ENCODE measurements around the gene ORM2. TPM values are rescaled to one million over a fixed set of nuclear protein-coding genes. Genes with fewer than 3 reads are reported as not detected.

The ORM2 gene
- total and polyA plus RNA-seq, 2 donors (not counting 1 experiment from before 2014, with no cell fraction given) = not detected

GRCh38 chr9:114378883-114379282 lies 49.2 kb downstream of the ORM2 start:
- H2AFZ ChIP-seq (ENCODE audit: insufficient read depth, low read depth, low read length, poor library complexity, severe bottlenecking) = no peak overlapping the region
- POLR2A ChIA-PET = interaction anchor here (1.0 to 1.3 kb wide), 2 partner anchors 10 to 12 kb away, joined by 3 to 4 read pairs; no protein-coding TSS in a partner anchor

More at GRCh38 chr9:114378883-114379282, 49.2 kb downstream of the ORM2 start:
- ATAC-seq (ENCODE audit: low read depth) (no peak), DNase-seq (no peak)
- CTCF ChIA-PET = interaction anchor here (0.6 to 1.7 kb wide), 5 partner anchors 9 to 27 kb away, joined by 3 to 4 read pairs (median 3); partner anchors contain the start of gene AKNA
- intact Hi-C loops (cut with micrococcal nuclease) = no loop called here
- H3K9me3 Mint-ChIP-seq (ENCODE audit: insufficient read depth) = no peaks in the 10 kb centered on the region
- Histone ChIP-seq H3K9me3 (ENCODE audit: control extremely low read depth in 1 of 3, control insufficient read depth in 2 of 3, insufficient read depth in 1 of 3, low read length in 2 of 3) (no peaks in the 10 kb centered on the region), H3K27ac (ENCODE audit: low read length in 2 of 2) (peak overlapping the region; percentile 25 to 52), H3K27me3 (replicated peaks in 1 of 4; ENCODE audit: control extremely low read depth in 1 of 4, control insufficient read depth in 3 of 4, insufficient read depth in 4 of 4, low read length in 3 of 4) (no peaks in the 10 kb centered on the region), H3K36me3 (replicated peaks in 1 of 2; ENCODE audit: control extremely low read depth in 1 of 2, control insufficient read depth in 1 of 2, extremely low read depth in 1 of 2, insufficient read depth in 2 of 2, low read length in 1 of 2) (peaks cover 10 to 89% of the 10 kb centered on the region in 2 experiments), H3K79me2 (ENCODE audit: control insufficient read depth, insufficient read depth, low read length) (peaks cover 84% of the 10 kb centered on the region), H3K4me1 (ENCODE audit: control insufficient read depth in 2 of 2, insufficient read depth in 2 of 2, low read length in 2 of 2) (peaks cover 75 to 87% of the 10 kb centered on the region in 2 donors), H3K4me3 (ENCODE audit: control extremely low read depth in 1 of 5, extremely low read depth in 1 of 5, insufficient read depth in 1 of 5, low read depth in 2 of 5, low read length in 4 of 5) (no peak overlapping the region), H3K9ac (ENCODE audit: low read length) (no peak overlapping the region), H4K20me1 (ENCODE audit: control insufficient read depth, insufficient read depth, low read length, poor library complexity, severe bottlenecking) (peaks cover 70% of the 10 kb centered on the region), H3K4me2 (replicated peaks; ENCODE audit: low read depth, low read length, poor library complexity, severe bottlenecking) (peak overlapping the region; percentile 34)
- TF ChIP-seq EZH2 (IDR thresholded peaks at IDR 0.05; ENCODE audit: borderline replicate concordance, insufficient read depth, low read depth, low read length, poor library complexity, severe bottlenecking) (no peak), CTCF (IDR thresholded peaks at IDR 0.05) (no peak)
- H3K27me3 Mint-ChIP-seq = no peaks in the 10 kb centered on the region
- peak overlapping the region; percentile 80 for H3K27ac Mint-ChIP-seq
- WGBS (ENCODE audit: insufficient coverage) = 100% methylated on average over 3 of the region's 5 CpGs
- peaks cover 81% of the 10 kb centered on the region for H3K4me1 Mint-ChIP-seq
- H3K4me3 Mint-ChIP-seq = peak overlapping the region; percentile 26

Other genes with a start within 250 kb of the ORM2 start
- gene KIF12, start 230.6 kb upstream of the ORM2 start, total RNA-seq = not detected in 2 replicates
- not detected in 2 replicates for gene KIF12, start 230.6 kb upstream of the ORM2 start, polyA plus RNA-seq
- 0.27 TPM in 2 replicates for gene COL27A1, start 174.3 kb upstream of the ORM2 start, total RNA-seq
- gene COL27A1, start 174.3 kb upstream of the ORM2 start, polyA plus RNA-seq = 0.16 and 0.59 TPM in 2 replicates
- not detected in 2 replicates for gene ORM1, start 6.8 kb upstream of the ORM2 start, total RNA-seq
- 0.13 TPM in 1 of 2 replicates, not detected in the other for gene ORM1, start 6.8 kb upstream of the ORM2 start, polyA plus RNA-seq
- gene AKNA, start 58.1 kb downstream of the ORM2 start, total RNA-seq = 407 and 434 TPM in 2 replicates
- 178 and 181 TPM in 2 replicates for gene AKNA, start 58.1 kb downstream of the ORM2 start, polyA plus RNA-seq
- 95.7 and 96.6 TPM in 2 replicates for gene WHRN, start 175.6 kb downstream of the ORM2 start, total RNA-seq
- gene WHRN, start 175.6 kb downstream of the ORM2 start, polyA plus RNA-seq = 19.2 and 19.4 TPM in 2 replicates